CD4-positive, alpha-beta T cell treated with Interleukin-17A for 1 hour (primary cell): ENCODE data around the gene RAD50.
A peak's percentile ranks its signal among the peaks of the same experiment; 100 is the strongest.
"Not testable (repeated sequence)": the region's sequence is repeated elsewhere in the genome, so short reads cannot be mapped to it uniquely, and the experiment has no call there.

Experiments used
- DNase-seq: peaks from one replicate; pipeline ENCODE4 v3.0.0-alpha.2; 2020

The RAD50 gene

GRCh38 chr5:132559383-132560060 is 2.7 kb downstream of the RAD50 start:
- no peak for DNase-seq

- DNase-seq, result no peak
Observed at GRCh38 chr5:132561601-132562000, 4.8 kb downstream of the RAD50 start.

GRCh38 chr5:132564555-132564954 is 7.8 kb downstream of the RAD50 start:
- not testable (repeated sequence) for DNase-seq

- no peak for DNase-seq
Observed at GRCh38 chr5:132566657-132567056, 9.9 kb downstream of the RAD50 start.

GRCh38 chr5:132576123-132576522 is 19.3 kb downstream of the RAD50 start:
- no peak for DNase-seq

GRCh38 chr5:132584560-132584959 is 27.8 kb downstream of the RAD50 start:
- not testable (repeated sequence) for DNase-seq

GRCh38 chr5:132586063-132586462 is 29.3 kb downstream of the RAD50 start:
- no peak for DNase-seq

GRCh38 chr5:132589467-132589866 is 32.7 kb downstream of the RAD50 start:
- no peak for DNase-seq

GRCh38 chr5:132591145-132591544 is 34.4 kb downstream of the RAD50 start:
- peak; percentile 13 for DNase-seq

GRCh38 chr5:132592521-132592920 is 35.7 kb downstream of the RAD50 start:
- no peak for DNase-seq

- DNase-seq, result no peak
Observed at GRCh38 chr5:132594170-132594569, 37.4 kb downstream of the RAD50 start.

- no peak for DNase-seq
Observed at GRCh38 chr5:132595624-132596023, 38.8 kb downstream of the RAD50 start.

- DNase-seq, result no peak
Observed at GRCh38 chr5:132601071-132601728, 44.4 kb downstream of the RAD50 start.

- no peak for DNase-seq
Observed at GRCh38 chr5:132607095-132607494, 50.3 kb downstream of the RAD50 start.

- DNase-seq, result no peak
Observed at GRCh38 chr5:132608107-132608506, 51.3 kb downstream of the RAD50 start.

- no peak for DNase-seq
Observed at GRCh38 chr5:132611965-132612364, 55.2 kb downstream of the RAD50 start.

GRCh38 chr5:132612846-132613245 is 56.1 kb downstream of the RAD50 start:
- DNase-seq, result no peak

GRCh38 chr5:132621699-132622098 is 64.9 kb downstream of the RAD50 start:
- DNase-seq, result no peak

- DNase-seq, result no peak
Observed at GRCh38 chr5:132622608-132623007, 65.8 kb downstream of the RAD50 start.

GRCh38 chr5:132627470-132627869 is 70.7 kb downstream of the RAD50 start:
- DNase-seq, result no peak

GRCh38 chr5:132628814-132629213 is 72.0 kb downstream of the RAD50 start:
- no peak for DNase-seq

- peak; percentile 25 for DNase-seq
Observed at GRCh38 chr5:132629230-132629944, 72.6 kb downstream of the RAD50 start.

- not testable (repeated sequence) for DNase-seq
Observed at GRCh38 chr5:132633587-132633986, 76.8 kb downstream of the RAD50 start.

GRCh38 chr5:132635873-132636272 is 79.1 kb downstream of the RAD50 start:
- DNase-seq, result no peak
